ENCODE results near the gene ZNF83. TPM values are rescaled to one million over a fixed set of nuclear protein-coding genes. Genes with fewer than 3 reads are reported as not detected.

The ZNF83 gene
- total RNA-seq, 3 donors from 2014 or later (not counting 1 experiment from before 2014, with no cell fraction given), result 46.8 to 114 (median 96.9) TPM

- no peak overlapping the region for H3K4me3 ChIP-seq (ENCODE audit: low read length)
- H3K9me3 ChIP-seq (ENCODE audit: control insufficient read depth, insufficient read depth, low read length), result peaks cover 56% of the 10 kb centered on the region
- H3K4me1 Mint-ChIP-seq, result peaks cover 8 to 15% of the 10 kb centered on the region in 2 donors
- DNase-seq (no peak), ATAC-seq (no peak)
- H3K4me1 ChIP-seq (ENCODE audit: control insufficient read depth, insufficient read depth, low read length), result peaks cover 12% of the 10 kb centered on the region
- no peak overlapping the region for H3K27ac ChIP-seq (ENCODE audit: low read length)
- H3K27me3 Mint-ChIP-seq (ENCODE audit: low read depth in 2 of 2), result no peaks in the 10 kb centered on the region
- H3K9me3 Mint-ChIP-seq, result peaks cover 2 to 7% of the 10 kb centered on the region in 2 donors
- peaks cover 29% of the 10 kb centered on the region for H3K36me3 Mint-ChIP-seq
- H3K27ac Mint-ChIP-seq, result no peak overlapping the region
- TF ChIP-seq CTCF (IDR thresholded peaks at IDR 0.05), result no peak
- H3K4me3 Mint-ChIP-seq, result no peak overlapping the region
- intact Hi-C loops (cut with micrococcal nuclease), result no loop called here
- peaks cover 6% of the 10 kb centered on the region for H3K36me3 ChIP-seq (ENCODE audit: control insufficient read depth, insufficient read depth, low read length)
- 95% methylated on average over 5 of the region's 6 CpGs for WGBS (ENCODE audit: insufficient coverage)
- H3K27me3 ChIP-seq (ENCODE audit: control insufficient read depth, insufficient read depth, low read length), result no peaks in the 10 kb centered on the region
Observed at GRCh38 chr19:52566121-52566520, 72.0 kb downstream of the ZNF83 start.

Other genes starting within 250 kb of the ZNF83 start
- 10 to 100 TPM; 28.8 to 36.5 (median 36.1) TPM for gene ZNF528, start 240.5 kb downstream of the ZNF83 start, total RNA-seq
- gene ZNF534, start 209.2 kb downstream of the ZNF83 start, total RNA-seq, result under 1 TPM in 1 of 3 donors, not detected in 2; 0.18 TPM
- gene ZNF578, start 184.8 kb downstream of the ZNF83 start, total RNA-seq, result 1 to 10 TPM; 2.5 to 4.1 (median 3.0) TPM
- 10 to 100 TPM; 43.8 to 69.1 (median 49.5) TPM for gene ZNF808, start 110.7 kb downstream of the ZNF83 start, total RNA-seq
- 10 to 100 TPM; 27.4 to 41.2 (median 28.4) TPM for gene ZNF701, start 68.1 kb downstream of the ZNF83 start, total RNA-seq
- 10 to 100 TPM; 41.2 to 58.0 (median 44.2) TPM for gene ZNF611, start 96.7 kb upstream of the ZNF83 start, total RNA-seq
- 100 to 1,000 TPM in 1 of 3 donors, 10 to 100 TPM in 2; 28.8 to 157 (median 73.1) TPM for gene ZNF600, start 148.4 kb upstream of the ZNF83 start, total RNA-seq
- gene ZNF28, start 183.3 kb upstream of the ZNF83 start, total RNA-seq, result 10 to 100 TPM; 14.9 to 30.4 (median 17.6) TPM
- gene ZNF468, start 219.3 kb upstream of the ZNF83 start, total RNA-seq, result 10 to 100 TPM; 20.1 to 25.4 (median 24.1) TPM

Data from natural killer cell (primary cell).